Fibroblast of mammary gland (primary cell): Measurements from ENCODE around the gene ADGRF5.
A peak's percentile ranks its signal among the peaks of the same experiment; 100 is the strongest.

Experiments used
- DNase-seq: peaks from one replicate; pipeline ENCODE4 v3.0.0-alpha.2; 2010; ENCODE audit warnings: low read depth
- H3K4me3 ChIP-seq: 2 replicates; pipeline ENCODE4 v1.5.1; 2011; ENCODE audit warnings: low read depth, mild to moderate bottlenecking, low read length, moderate library complexity; ENCODE audit not compliant: control insufficient read depth
- CTCF ChIP-seq: conservative IDR thresholded peaks from 2 replicates; pipeline ENCODE4 v1.5.1; 2011; ENCODE audit warnings: low read depth, low read length, inconsistent platforms; ENCODE audit not compliant: control insufficient read depth, insufficient read depth

Gene ADGRF5

GRCh38 chr6:46961711-46962110 lies 40.0 kb upstream of the ADGRF5 start:
- no peak for TF ChIP-seq CTCF
- no peak overlapping the region for H3K4me3 ChIP-seq
- no peak for DNase-seq

GRCh38 chr6:46961232-46961631 lies 39.5 kb upstream of the ADGRF5 start:
- TF ChIP-seq CTCF, result no peak
- H3K4me3 ChIP-seq, result no peak overlapping the region
- no peak for DNase-seq

- no peak for TF ChIP-seq CTCF
- DNase-seq, result no peak
- no peak overlapping the region for H3K4me3 ChIP-seq
Measured at GRCh38 chr6:46959419-46959818, 37.7 kb upstream of the ADGRF5 start.

- DNase-seq, result no peak
- H3K4me3 ChIP-seq, result no peak overlapping the region
- TF ChIP-seq CTCF, result no peak
Measured at GRCh38 chr6:46956409-46956808, 34.7 kb upstream of the ADGRF5 start.

- DNase-seq, result no peak
- no peak overlapping the region for H3K4me3 ChIP-seq
- no peak for TF ChIP-seq CTCF
Measured at GRCh38 chr6:46954837-46955451, 33.2 kb upstream of the ADGRF5 start.

GRCh38 chr6:46953921-46954320 lies 32.2 kb upstream of the ADGRF5 start:
- no peak for DNase-seq
- no peak for TF ChIP-seq CTCF
- H3K4me3 ChIP-seq, result no peak overlapping the region

GRCh38 chr6:46949632-46950280 lies 28.0 kb upstream of the ADGRF5 start:
- no peak overlapping the region for H3K4me3 ChIP-seq
- no peak for TF ChIP-seq CTCF
- peak; percentile 25 for DNase-seq
